Activated CD4-positive, alpha-beta T cell treated with anti-CD3 and anti-CD28 coated beads for 36 hours (primary cell): ENCODE data around the gene EVI5L. TPM values are rescaled to one million over a fixed set of nuclear protein-coding genes. Genes with fewer than 3 reads are reported as not detected.
A peak's percentile ranks its signal among the peaks of the same experiment; 100 is the strongest.

Experiments
- ATAC-seq: fragments of 200-7000 bp; cut with Tn5 transposase; one replicate; pipeline ENCODE4 v1.10.0; 2021; ENCODE audit warnings: mild to moderate bottlenecking, moderate library complexity
- CTCF ChIA-PET: fragments of 350-600 bp; sonication (Branson Sonifier 250); formaldehyde crosslinking; loops from one replicate; lab custom pipeline; 2021; ENCODE audit warnings: antibody characterized with exemption; lab: Charles Lee
- POLR2A ChIA-PET: fragments of 350-600 bp; sonication (Branson Sonifier 250); formaldehyde crosslinking; loops from one replicate; lab custom pipeline; 2021; ENCODE audit warnings: antibody characterized with exemption, inconsistent platforms; lab: Charles Lee
- DNase-seq: peaks from one replicate; pipeline ENCODE4 v3.0.0-alpha.2; 2020
- H3K27ac Mint-ChIP-seq: one replicate; pipeline ENCODE4 v1.8.0; 2021; ENCODE audit warnings: mixed read lengths
- H3K27me3 Mint-ChIP-seq: one replicate; pipeline ENCODE4 v1.8.0; 2021; ENCODE audit warnings: mixed read lengths
- H3K36me3 Mint-ChIP-seq: one replicate; pipeline ENCODE4 v1.8.0; 2021; ENCODE audit warnings: low read depth, mixed read lengths
- H3K4me1 Mint-ChIP-seq: one replicate; pipeline ENCODE4 v1.8.0; 2021; ENCODE audit warnings: mixed read lengths
- H3K4me3 Mint-ChIP-seq: one replicate; pipeline ENCODE4 v1.8.0; 2021; ENCODE audit warnings: mild to moderate bottlenecking, moderate library complexity, mixed read lengths
- H3K9me3 Mint-ChIP-seq: one replicate; pipeline ENCODE4 v1.8.0; 2021; ENCODE audit warnings: low read depth, mixed read lengths
- intact Hi-C, 2 experiments: fragments of 100-400 bp; cut with DNase I in 1 of 2; cut with micrococcal nuclease in 1 of 2; formaldehyde crosslinking; loops; one replicate each; pipeline versions ENCODE4 v1.14.2 to v1.15.1; 2022 to 2024; cut with DNase I, micrococcal nuclease
- total RNA-seq, 2 experiments: library from RNA; stranded (reverse); gene quantifications; one replicate each; pipeline ENCODE4 v1.2.3, GENCODE V29; 2021

The EVI5L gene
- total RNA-seq, 2 experiments from 2014 or later, result 4.8 to 5.9 TPM

DNA sequence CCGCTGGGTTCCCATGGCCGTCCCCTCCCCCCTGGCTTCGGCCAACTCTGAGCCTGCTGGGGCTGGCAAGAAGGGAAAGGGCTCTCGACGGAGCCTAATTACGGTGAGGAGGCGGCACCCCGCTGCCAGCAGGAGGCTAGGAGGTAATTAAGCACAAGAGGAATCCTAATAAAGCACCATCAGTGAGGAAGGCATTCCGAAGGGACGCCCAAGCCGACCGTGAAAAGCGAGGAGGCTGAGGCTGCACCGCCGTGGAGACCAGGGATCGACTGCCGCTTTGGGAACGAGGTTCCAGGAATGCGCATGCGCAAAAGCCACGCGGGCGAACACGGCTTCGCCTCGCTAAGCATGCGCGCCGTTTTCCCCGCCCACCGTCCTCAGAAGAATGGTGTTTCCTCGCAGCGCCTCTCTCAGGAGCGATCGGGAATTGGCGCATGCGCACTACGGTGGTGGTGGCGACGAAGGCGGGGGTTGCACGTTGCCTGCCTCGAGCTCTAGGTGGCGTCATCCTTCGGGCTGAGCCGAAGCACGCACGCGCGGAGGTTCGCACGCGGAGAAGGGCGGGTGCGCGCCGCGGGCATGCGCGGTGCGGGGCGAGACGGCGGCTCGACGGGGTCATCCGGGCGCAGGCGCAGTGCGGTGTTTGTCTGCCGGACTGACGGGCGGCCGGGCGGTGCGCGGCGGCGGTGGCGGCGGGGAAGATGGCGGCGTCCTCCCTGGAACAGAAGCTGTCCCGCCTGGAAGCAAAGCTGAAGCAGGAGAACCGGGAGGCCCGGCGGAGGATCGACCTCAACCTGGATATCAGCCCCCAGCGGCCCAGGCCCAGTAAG lies 73.4 kb downstream of the EVI5L start, which contains the start of gene MAP2K7:
Gene MAP2K7 (plus strand): TSS at position 634 of the 830 bp plus-strand sequence. CDS start 68 bp downstream, at position 702.
- H3K9me3 Mint-ChIP-seq, result no peaks in the 10 kb centered on the region
- peak within 1 kb of the TSS; percentile 85 for H3K4me3 Mint-ChIP-seq
- peaks cover 18% of the 10 kb centered on the region for H3K36me3 Mint-ChIP-seq
- H3K27ac Mint-ChIP-seq, result peak within 1 kb of the TSS; percentile 92
- ChIA-PET CTCF (interaction anchor here (1.0 to 2.4 kb wide), 5 partner anchors 13 to 335 kb away, joined by 4 to 16 read pairs (median 6); partner anchors contain the start of genes SNAPC2 and TIMM44), POLR2A (interaction anchor here (0.6 to 1.6 kb wide), 6 partner anchors 12 to 611 kb away, joined by 3 to 4 read pairs (median 3); partner anchors contain the start of genes TIMM44 and ZNF414)
- H3K27me3 Mint-ChIP-seq, result no peaks in the 10 kb centered on the region
- peaks cover 22% of the 10 kb centered on the region for H3K4me1 Mint-ChIP-seq
- intact Hi-C loops, result loop anchor here (1.0 to 5.0 kb wide), 15 partner anchors 13 to 929 kb away; partner anchors contain the start of genes SNAPC2 (in 2 of the 2), TIMM44 (in 2 of the 2), ELAVL1 (in 1 of the 2) and MBD3L1 (in 1 of the 2)
- peak; percentile 91 for ATAC-seq
- DNase-seq, result peak; percentile 100

GRCh38 chr19:7904074-7905020 lies 74.3 kb downstream of the EVI5L start:
- H3K27ac Mint-ChIP-seq, result peak overlapping the region; percentile 92
- H3K36me3 Mint-ChIP-seq, result peaks cover 18% of the 10 kb centered on the region
- DNase-seq, result no peak
- intact Hi-C loops, result loop anchor here in 1 of 2 experiments (1.0 to 5.0 kb wide), 3 partner anchors 12 to 928 kb away; partner anchors contain the start of genes MBD3L1 and ZNF558
- H3K27me3 Mint-ChIP-seq, result no peaks in the 10 kb centered on the region
- peak overlapping the region; percentile 85 for H3K4me3 Mint-ChIP-seq
- ATAC-seq, result peak; percentile 50
- ChIA-PET POLR2A (interaction anchor here (0.6 to 1.6 kb wide), 5 partner anchors 11 to 277 kb away, joined by 3 to 4 read pairs (median 3); partner anchors contain the start of gene TIMM44), CTCF (interaction anchor here (1.0 to 2.4 kb wide), 5 partner anchors 12 to 336 kb away, joined by 4 to 16 read pairs (median 6); partner anchors contain the start of genes SNAPC2 and TIMM44)
- no peaks in the 10 kb centered on the region for H3K9me3 Mint-ChIP-seq
- H3K4me1 Mint-ChIP-seq, result peaks cover 22% of the 10 kb centered on the region

GRCh38 chr19:7905268-7905667 lies 75.2 kb downstream of the EVI5L start:
- ATAC-seq, result no peak
- Mint-ChIP-seq H3K4me1 (peaks cover 22% of the 10 kb centered on the region), H3K27ac (peak overlapping the region; percentile 92), H3K36me3 (peaks cover 18% of the 10 kb centered on the region), H3K27me3 (no peaks in the 10 kb centered on the region), H3K9me3 (no peaks in the 10 kb centered on the region), H3K4me3 (peak overlapping the region; percentile 85)
- ChIA-PET POLR2A (no interaction called here), CTCF (no interaction called here)
- intact Hi-C loops, result no loop called here
- DNase-seq, result no peak

DNA sequence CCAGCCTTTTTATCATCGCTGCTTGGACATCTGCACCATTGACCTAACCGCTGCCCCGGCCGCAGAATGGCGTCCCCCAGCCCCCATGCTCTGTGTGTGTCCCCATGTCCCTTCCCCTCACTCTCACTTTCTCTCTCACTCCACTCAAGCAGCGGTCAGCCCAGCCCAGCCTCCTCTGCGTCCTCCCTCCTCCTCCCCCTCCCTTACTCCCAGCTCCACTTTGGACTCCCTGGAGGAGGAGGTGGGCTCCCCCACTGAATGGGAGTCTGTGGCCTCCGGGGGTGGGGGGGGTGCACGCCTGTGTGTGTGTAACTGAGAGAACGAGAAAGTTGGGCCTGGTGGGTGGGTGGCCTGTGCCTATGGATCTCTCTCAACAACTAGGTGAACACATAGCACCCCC lies 75.8 kb downstream of the EVI5L start:
- POLR2A ChIA-PET, result no interaction called here
- Mint-ChIP-seq H3K27ac (no peak overlapping the region), H3K9me3 (no peaks in the 10 kb centered on the region), H3K27me3 (no peaks in the 10 kb centered on the region), H3K4me3 (peak overlapping the region; percentile 85), H3K4me1 (peaks cover 22% of the 10 kb centered on the region), H3K36me3 (peaks cover 22% of the 10 kb centered on the region)
- intact Hi-C loops, result no loop called here
- no peak for ATAC-seq
- CTCF ChIA-PET, result no interaction called here
- DNase-seq, result no peak

DNA sequence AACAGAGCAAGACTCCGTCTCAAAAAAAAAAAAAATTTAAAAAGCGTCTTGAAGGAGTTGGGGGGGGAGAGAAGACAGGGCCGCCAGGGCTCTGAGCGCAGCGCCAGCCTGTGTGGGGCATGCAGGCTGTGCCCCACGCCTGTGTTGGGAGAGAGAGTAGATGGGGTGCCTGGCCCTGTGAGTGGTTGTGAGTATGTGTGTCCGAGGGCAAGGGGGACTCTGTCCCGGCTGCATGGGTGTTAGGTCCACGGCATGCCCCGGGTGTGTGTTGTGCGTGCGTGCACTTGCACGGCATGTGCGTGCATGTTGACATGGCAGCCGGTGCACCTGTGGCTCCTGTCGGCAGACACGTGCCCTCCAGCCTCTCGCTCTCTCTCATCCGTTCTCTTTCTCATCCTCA lies 77.1 kb downstream of the EVI5L start:
- CTCF ChIA-PET, result no interaction called here
- Mint-ChIP-seq H3K4me3 (no peak overlapping the region), H3K36me3 (peaks cover 28% of the 10 kb centered on the region), H3K4me1 (peaks cover 22% of the 10 kb centered on the region), H3K27me3 (no peaks in the 10 kb centered on the region), H3K9me3 (no peaks in the 10 kb centered on the region), H3K27ac (no peak overlapping the region)
- POLR2A ChIA-PET, result no interaction called here
- DNase-seq (no peak), ATAC-seq (no peak)
- intact Hi-C loops, result no loop called here

- Mint-ChIP-seq H3K27me3 (no peaks in the 10 kb centered on the region), H3K36me3 (peaks cover 29% of the 10 kb centered on the region), H3K9me3 (no peaks in the 10 kb centered on the region), H3K4me1 (peaks cover 20% of the 10 kb centered on the region), H3K4me3 (no peak overlapping the region), H3K27ac (no peak overlapping the region)
- intact Hi-C loops, result no loop called here
- POLR2A ChIA-PET, result no interaction called here
- CTCF ChIA-PET, result interaction anchor here (0.9 kb wide), 1 partner anchor 21 kb away, joined by 3 read pairs; no protein-coding TSS in a partner anchor
- ATAC-seq (no peak), DNase-seq (no peak)
These were observed 77.5 kb downstream of the EVI5L start for GRCh38 chr19:7907544-7907943.

GRCh38 chr19:7908078-7908699 lies 78.2 kb downstream of the EVI5L start:
- Mint-ChIP-seq H3K36me3 (peaks cover 32% of the 10 kb centered on the region), H3K4me1 (peaks cover 18% of the 10 kb centered on the region), H3K4me3 (no peak overlapping the region), H3K27me3 (no peaks in the 10 kb centered on the region), H3K9me3 (no peaks in the 10 kb centered on the region), H3K27ac (no peak overlapping the region)
- ChIA-PET POLR2A (no interaction called here), CTCF (interaction anchor here (0.9 kb wide), 1 partner anchor 21 kb away, joined by 3 read pairs; no protein-coding TSS in a partner anchor)
- intact Hi-C loops, result no loop called here
- ATAC-seq, result no peak
- no peak for DNase-seq

DNA sequence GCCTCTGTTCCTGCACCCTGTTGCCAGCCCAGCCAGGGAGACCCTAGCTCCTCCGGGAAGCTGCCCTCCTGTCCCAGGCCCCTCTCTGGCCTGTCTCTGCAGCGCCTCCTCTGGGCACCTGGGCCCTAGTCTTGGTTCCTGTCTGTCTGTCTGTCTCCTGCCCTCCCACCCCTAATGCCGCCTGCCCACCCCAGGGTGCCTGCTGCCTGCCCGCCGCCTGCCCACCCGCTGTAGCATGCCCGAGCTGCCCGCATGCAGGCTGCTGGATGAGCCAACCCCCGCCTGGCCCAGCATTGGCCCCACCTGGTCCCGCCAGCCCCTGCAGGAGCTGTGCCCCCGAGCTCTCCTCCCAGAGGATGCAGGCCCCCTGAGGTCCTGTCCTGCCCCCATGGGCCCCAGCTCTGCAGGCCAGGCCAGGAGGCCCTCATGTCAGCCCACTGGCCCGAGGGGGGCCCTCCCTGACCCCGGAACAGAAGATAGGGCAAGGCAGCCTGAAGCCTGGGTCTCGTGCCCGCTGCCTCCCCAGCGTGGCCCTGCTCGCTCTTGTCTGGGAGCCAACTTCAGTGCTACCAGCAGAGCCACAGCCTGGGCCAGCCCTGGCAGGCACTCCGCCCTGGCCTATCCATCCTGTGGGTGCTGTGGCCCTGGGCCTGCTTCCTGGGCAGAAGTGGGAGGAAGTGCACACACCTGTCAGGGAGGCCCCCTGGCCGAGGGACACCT lies 78.9 kb downstream of the EVI5L start:
- Mint-ChIP-seq H3K9me3 (no peaks in the 10 kb centered on the region), H3K4me3 (no peak overlapping the region), H3K4me1 (peaks cover 18% of the 10 kb centered on the region), H3K36me3 (peaks cover 30% of the 10 kb centered on the region), H3K27me3 (no peaks in the 10 kb centered on the region), H3K27ac (no peak overlapping the region)
- no peak for DNase-seq
- intact Hi-C loops, result no loop called here
- ChIA-PET CTCF (interaction anchor here (0.9 kb wide), 1 partner anchor 20 kb away, joined by 3 read pairs; no protein-coding TSS in a partner anchor), POLR2A (no interaction called here)
- no peak for ATAC-seq

DNA sequence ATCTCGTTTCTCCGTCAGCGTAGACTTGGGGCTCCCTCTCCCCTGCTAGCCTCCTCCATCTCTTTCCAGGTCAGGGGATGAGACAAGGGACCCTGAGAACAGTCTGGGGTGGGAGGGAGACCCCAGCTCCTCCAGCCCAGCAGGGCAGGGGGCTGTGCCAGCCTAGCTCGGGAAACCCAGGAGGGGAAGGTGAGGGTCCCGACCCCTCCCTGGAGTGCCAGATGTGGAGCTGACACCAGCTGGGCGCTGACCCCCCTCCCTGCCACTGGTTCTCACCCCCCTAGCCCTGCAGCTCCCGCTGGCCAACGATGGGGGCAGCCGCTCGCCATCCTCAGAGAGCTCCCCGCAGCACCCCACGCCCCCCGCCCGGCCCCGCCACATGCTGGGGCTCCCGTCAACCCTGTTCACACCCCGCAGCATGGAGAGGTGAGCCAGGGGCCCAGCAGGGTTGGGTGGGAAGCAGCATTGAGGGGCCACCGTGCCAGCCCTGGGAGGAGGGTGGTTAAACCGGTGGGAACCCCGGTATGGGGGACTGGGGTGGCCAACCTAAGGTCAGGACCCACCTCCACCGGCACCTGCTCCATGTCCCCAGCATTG lies 79.6 kb downstream of the EVI5L start:
- ChIA-PET CTCF (no interaction called here), POLR2A (no interaction called here)
- intact Hi-C loops, result no loop called here

More for the DNA sequence above, 79.6 kb downstream of the EVI5L start:
- Mint-ChIP-seq H3K27ac (no peak overlapping the region), H3K4me1 (peaks cover 16% of the 10 kb centered on the region), H3K9me3 (no peaks in the 10 kb centered on the region), H3K36me3 (peaks cover 30% of the 10 kb centered on the region), H3K27me3 (no peaks in the 10 kb centered on the region), H3K4me3 (no peak overlapping the region)
- ATAC-seq, result no peak
- no peak for DNase-seq
